Fibroblast of lung (primary cell): ENCODE measurements around the gene PDE11A. TPM values are rescaled to one million over a fixed set of nuclear protein-coding genes. Genes with fewer than 3 reads are reported as not detected.

ENCODE experiments used
- DNase-seq, 2 donors: peaks; one replicate each; pipeline versions ENCODE4 v3.0.0 to v3.0.0-alpha.2; 2010; ENCODE audit warnings: low read depth in 2 of 2
- H2AFZ ChIP-seq: 2 replicates; pipeline ENCODE4 v1.5.1; 2012; ENCODE audit warnings: low read length, control low read depth, inconsistent platforms
- H3K27ac ChIP-seq: 2 replicates; pipeline ENCODE4 v1.5.1; 2011; ENCODE audit warnings: low read length, control low read depth; ENCODE audit not compliant: insufficient read depth
- H3K27me3 ChIP-seq: 2 replicates; pipeline ENCODE4 v1.5.1; 2011; ENCODE audit warnings: mild to moderate bottlenecking, low read length; ENCODE audit not compliant: control insufficient read depth, insufficient read depth
- H3K36me3 ChIP-seq: 2 replicates; pipeline ENCODE4 v1.5.1; 2011; ENCODE audit warnings: low read length; ENCODE audit not compliant: control insufficient read depth, insufficient read depth
- H3K4me1 ChIP-seq: 2 replicates; pipeline ENCODE4 v1.5.1; 2011; ENCODE audit warnings: low read length; ENCODE audit not compliant: control insufficient read depth, insufficient read depth; ENCODE audit errors: extremely low read depth
- H3K4me2 ChIP-seq: 2 replicates; pipeline ENCODE4 v1.5.1; 2011; ENCODE audit warnings: low read length, control low read depth; ENCODE audit not compliant: insufficient read depth; ENCODE audit errors: extremely low read depth
- H3K4me3 ChIP-seq, 4 experiments: fragments of 200-600 bp in 1 of 4; sonication (generic) in 1 of 4; replicated peaks in 1 of 4; 2 replicates each; pipeline ENCODE4 v1.5.1; 2011 to 2016; ENCODE audit warnings: low read length in 4 of 4, low read depth in 3 of 4, mild to moderate bottlenecking in 3 of 4, control low read depth in 2 of 4, inconsistent platforms in 1 of 4, mixed read lengths in 1 of 4; ENCODE audit not compliant: insufficient read depth in 1 of 4; ENCODE audit errors: control extremely low read depth in 1 of 4
- H3K79me2 ChIP-seq: 2 replicates; pipeline ENCODE4 v1.5.1; 2012; ENCODE audit warnings: mild to moderate bottlenecking, low read length, inconsistent platforms; ENCODE audit not compliant: control insufficient read depth, insufficient read depth
- H3K9ac ChIP-seq: 2 replicates; pipeline ENCODE4 v1.5.1; 2011; ENCODE audit warnings: mild to moderate bottlenecking, low read length, control low read depth; ENCODE audit not compliant: insufficient read depth
- H3K9me3 ChIP-seq: 2 replicates; pipeline ENCODE4 v1.5.1; 2012; ENCODE audit warnings: low read depth, low read length; ENCODE audit not compliant: control insufficient read depth, insufficient read depth
- H4K20me1 ChIP-seq: 2 replicates; pipeline ENCODE4 v1.5.1; 2011; ENCODE audit warnings: low read length; ENCODE audit not compliant: control insufficient read depth, insufficient read depth; ENCODE audit errors: extremely low read depth
- EZH2 ChIP-seq: IDR thresholded peaks from 2 replicates; pipeline ENCODE4 v1.5.1; 2012; ENCODE audit warnings: low read length, control low read depth, mild to moderate bottlenecking; ENCODE audit errors: missing control alignments
- polyA plus RNA-seq, 2 donors: library from polyadenylated mRNA; depleted of rRNA in 1 of 2; stranded (reverse) in 1 of 2; unstranded in 1 of 2; fragments of >200 nt; gene quantifications; 2 replicates each; pipeline ENCODE4 v1.2.1, GENCODE V29; 2011 to 2012; ENCODE audit warnings: missing spikeins in 1 of 2
- total RNA-seq: library from RNA; depleted of rRNA; stranded (reverse); fragments of >200 nt; gene quantifications from 2 replicates; pipeline ENCODE4 v1.2.1, GENCODE V29; 2014
- TF ChIP-seq, protein P1 (sequence below), 2 donors: IDR thresholded peaks in 1 of 2; conservative IDR thresholded peaks in 1 of 2; 1 replicate in 1 of 2; 2 replicates in 1 of 2; pipeline ENCODE4 v1.5.1; 2011 to 2012; ENCODE audit warnings: low read length in 2 of 2, control low read depth in 1 of 2, inconsistent platforms in 1 of 2, low read depth in 1 of 2, mild to moderate bottlenecking in 1 of 2

Gene PDE11A
- total and polyA plus RNA-seq, 2 donors (not counting 1 experiment from before 2014, with no cell fraction given), result 0.03 to 0.33 TPM

DNA sequence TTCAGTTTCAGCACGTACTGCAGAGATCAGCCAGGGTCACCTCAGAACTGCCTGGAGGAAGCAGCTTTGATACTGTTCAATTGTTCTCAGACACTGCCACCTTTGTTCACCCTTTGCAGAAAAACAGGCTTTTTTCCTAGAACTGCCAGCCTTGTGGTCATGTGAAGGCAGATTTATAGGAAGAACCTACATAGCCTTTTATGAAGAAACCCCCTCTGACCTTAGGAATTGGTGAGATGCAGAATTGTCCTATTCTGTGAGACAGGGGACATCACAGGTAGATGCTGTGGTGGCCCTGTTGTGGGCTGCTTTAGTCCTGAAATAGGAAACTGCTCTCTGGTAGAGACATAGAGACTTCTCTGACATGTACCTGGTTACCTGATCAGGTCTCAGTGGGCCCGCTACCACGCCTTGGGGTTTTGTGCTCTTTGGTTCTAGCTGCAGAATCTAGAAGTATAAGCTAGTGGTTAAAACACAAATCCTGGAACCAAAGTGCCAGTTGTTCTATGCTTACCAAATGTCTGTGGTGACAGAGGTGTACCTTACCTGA, 473.4 kb downstream of the PDE11A start:
- Histone ChIP-seq H3K4me2 (no peak overlapping the region), H3K27ac (no peak overlapping the region), H3K9me3 (no peaks in the 10 kb centered on the region), H4K20me1 (no peaks in the 10 kb centered on the region), H3K79me2 (no peaks in the 10 kb centered on the region), H3K9ac (no peak overlapping the region), H3K36me3 (no peaks in the 10 kb centered on the region), H3K4me3 (no peak overlapping the region), H2AFZ (no peak overlapping the region), H3K4me1 (no peaks in the 10 kb centered on the region), H3K27me3 (no peaks in the 10 kb centered on the region)
- no peak for DNase-seq
- no peak for TF ChIP-seq EZH2
- TF ChIP-seq, protein P1, sequence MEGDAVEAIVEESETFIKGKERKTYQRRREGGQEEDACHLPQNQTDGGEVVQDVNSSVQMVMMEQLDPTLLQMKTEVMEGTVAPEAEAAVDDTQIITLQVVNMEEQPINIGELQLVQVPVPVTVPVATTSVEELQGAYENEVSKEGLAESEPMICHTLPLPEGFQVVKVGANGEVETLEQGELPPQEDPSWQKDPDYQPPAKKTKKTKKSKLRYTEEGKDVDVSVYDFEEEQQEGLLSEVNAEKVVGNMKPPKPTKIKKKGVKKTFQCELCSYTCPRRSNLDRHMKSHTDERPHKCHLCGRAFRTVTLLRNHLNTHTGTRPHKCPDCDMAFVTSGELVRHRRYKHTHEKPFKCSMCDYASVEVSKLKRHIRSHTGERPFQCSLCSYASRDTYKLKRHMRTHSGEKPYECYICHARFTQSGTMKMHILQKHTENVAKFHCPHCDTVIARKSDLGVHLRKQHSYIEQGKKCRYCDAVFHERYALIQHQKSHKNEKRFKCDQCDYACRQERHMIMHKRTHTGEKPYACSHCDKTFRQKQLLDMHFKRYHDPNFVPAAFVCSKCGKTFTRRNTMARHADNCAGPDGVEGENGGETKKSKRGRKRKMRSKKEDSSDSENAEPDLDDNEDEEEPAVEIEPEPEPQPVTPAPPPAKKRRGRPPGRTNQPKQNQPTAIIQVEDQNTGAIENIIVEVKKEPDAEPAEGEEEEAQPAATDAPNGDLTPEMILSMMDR (conservative IDR thresholded peaks at IDR 0.05 in 1 of 2, IDR thresholded peaks at IDR 0.05 in 1 of 2; ENCODE audit: low read depth in 1 of 2, low read length in 2 of 2), result no peak

GRCh38 chr2:177598326-177599138, 474.0 kb downstream of the PDE11A start:
- H3K9ac ChIP-seq, result no peak overlapping the region
- no peak overlapping the region for H3K4me2 ChIP-seq
- H3K36me3 ChIP-seq, result no peaks in the 10 kb centered on the region
- peak; percentile 45 to 52 for DNase-seq
- no peak overlapping the region for H3K27ac ChIP-seq
- H4K20me1 ChIP-seq, result no peaks in the 10 kb centered on the region
- TF ChIP-seq EZH2, result no peak
- TF ChIP-seq, protein P1 (conservative IDR thresholded peaks at IDR 0.05 in 1 of 2, IDR thresholded peaks at IDR 0.05 in 1 of 2; ENCODE audit: low read depth in 1 of 2, low read length in 2 of 2), result no peak
- H3K27me3 ChIP-seq, result no peaks in the 10 kb centered on the region
- H2AFZ ChIP-seq, result no peak overlapping the region
- H3K4me3 ChIP-seq, result no peak overlapping the region
- H3K79me2 ChIP-seq, result no peaks in the 10 kb centered on the region
- no peaks in the 10 kb centered on the region for H3K9me3 ChIP-seq
- H3K4me1 ChIP-seq, result no peaks in the 10 kb centered on the region

- Histone ChIP-seq H3K9me3 (no peaks in the 10 kb centered on the region), H4K20me1 (no peaks in the 10 kb centered on the region), H3K9ac (no peak overlapping the region), H3K4me3 (no peak overlapping the region), H2AFZ (no peak overlapping the region), H3K4me2 (no peak overlapping the region), H3K4me1 (no peaks in the 10 kb centered on the region), H3K27me3 (no peaks in the 10 kb centered on the region), H3K27ac (no peak overlapping the region), H3K79me2 (no peaks in the 10 kb centered on the region), H3K36me3 (no peaks in the 10 kb centered on the region)
- no peak for DNase-seq
- no peak for TF ChIP-seq EZH2
- TF ChIP-seq, protein P1 (conservative IDR thresholded peaks at IDR 0.05 in 1 of 2, IDR thresholded peaks at IDR 0.05 in 1 of 2; ENCODE audit: low read depth in 1 of 2, low read length in 2 of 2), result no peak
Measured at GRCh38 chr2:177597759-177598158, 474.8 kb downstream of the PDE11A start.
